ENCODE results near the gene ADAMTS10.
"Not testable (repeated sequence)": the region's sequence is repeated elsewhere in the genome, so short reads cannot be mapped to it uniquely, and the experiment has no call there.

ADAMTS10 gene

DNA sequence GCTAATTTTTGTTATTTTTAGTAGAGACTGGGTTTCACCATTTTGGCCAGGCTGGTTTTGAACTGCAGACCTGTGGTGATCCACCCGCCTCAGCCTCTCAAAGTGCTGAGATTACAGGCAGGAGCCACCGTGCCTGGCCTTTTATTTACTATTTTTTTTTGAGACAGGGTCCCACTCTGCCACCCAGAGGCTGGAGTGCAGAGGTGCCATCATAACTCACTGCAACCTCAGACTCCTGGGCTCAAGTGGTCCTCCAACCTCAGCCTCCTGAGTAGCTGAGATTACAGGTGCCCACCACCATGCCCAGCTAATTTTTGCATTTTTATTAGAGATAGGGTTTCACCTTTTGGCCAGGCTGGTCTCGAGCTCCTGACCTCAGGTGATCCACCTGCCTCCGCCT, 12.4 kb upstream of the ADAMTS10 start:
- not testable (repeated sequence) for H3K23ac ChIP-seq (ENCODE audit: low read length); H4K91ac ChIP-seq (ENCODE audit: low read depth, low read length); H3K79me2 ChIP-seq (ENCODE audit: control insufficient read depth, insufficient read depth, low read length, poor library complexity); H4K12ac ChIP-seq (ENCODE audit: low read depth, low read length); H3K27me3 ChIP-seq (ENCODE audit: insufficient read depth, low read length); H3K27ac ChIP-seq (ENCODE audit: low read depth, low read length); H3K36me3 ChIP-seq (ENCODE audit: control insufficient read depth in 1 of 2, insufficient read depth in 2 of 2, low read length in 2 of 2); H2BK120ac ChIP-seq (ENCODE audit: insufficient read depth, low read length, poor library complexity); H2BK12ac ChIP-seq (ENCODE audit: low read length); H3K9me3 ChIP-seq (ENCODE audit: insufficient read depth, low read depth, low read length); H4K8ac ChIP-seq (ENCODE audit: low read depth, low read length); H3K14ac ChIP-seq (ENCODE audit: low read length); H3K9ac ChIP-seq (ENCODE audit: low read length); H3K4me3 ChIP-seq (ENCODE audit: low read depth, low read length); H3K4me1 ChIP-seq (ENCODE audit: control insufficient read depth in 1 of 2, insufficient read depth in 2 of 2, low read length in 2 of 2); H3K4me2 ChIP-seq (ENCODE audit: low read length); H2BK5ac ChIP-seq (ENCODE audit: low read depth, low read length, poor library complexity); H2AFZ ChIP-seq (ENCODE audit: insufficient read depth, low read length, poor library complexity); DNase-seq; H3K18ac ChIP-seq (ENCODE audit: low read length); H3K4ac ChIP-seq (ENCODE audit: low read depth, low read length); H3K79me1 ChIP-seq (ENCODE audit: low read length); H2AK5ac ChIP-seq (ENCODE audit: low read length)
- no CpG with 5 or more reads among the region's 4 CpGs for WGBS (ENCODE audit: extremely low coverage, insufficient coverage, insufficient read length)

DNA sequence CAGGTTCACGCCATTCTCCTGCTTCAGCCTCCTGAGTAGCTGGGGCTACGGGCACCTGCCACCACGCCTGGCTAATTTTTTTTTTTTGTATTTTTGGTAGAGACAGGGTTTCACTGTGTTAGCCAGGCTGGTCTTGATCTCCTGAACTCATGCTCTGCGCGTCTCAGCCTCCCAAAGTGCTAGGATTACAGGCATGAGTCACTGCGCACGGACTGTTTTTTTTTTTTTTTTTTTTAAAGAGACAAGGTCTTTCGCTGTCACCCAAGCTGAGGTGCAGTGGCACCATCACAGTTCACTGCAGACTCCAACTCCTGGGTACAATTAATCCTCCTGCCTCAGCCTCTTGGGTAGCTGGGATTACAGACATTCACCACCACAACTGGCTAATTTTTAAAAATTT, 8.2 kb upstream of the ADAMTS10 start:
- no peaks in the 10 kb centered on the region for H3K36me3 ChIP-seq (ENCODE audit: control insufficient read depth in 1 of 2, insufficient read depth in 2 of 2, low read length in 2 of 2)
- WGBS (ENCODE audit: extremely low coverage, insufficient coverage, insufficient read length) = no CpG with 5 or more reads among the region's 8 CpGs
- no peak overlapping the region for H3K9ac ChIP-seq (ENCODE audit: low read length)
- H2BK120ac ChIP-seq (ENCODE audit: insufficient read depth, low read length, poor library complexity) = no peak overlapping the region
- H3K9me3 ChIP-seq (ENCODE audit: insufficient read depth, low read depth, low read length) = peaks cover 1% of the 10 kb centered on the region
- H3K23ac ChIP-seq (ENCODE audit: low read length) = no peak overlapping the region
- no peak overlapping the region for H2AFZ ChIP-seq (ENCODE audit: insufficient read depth, low read length, poor library complexity)
- H4K91ac ChIP-seq (ENCODE audit: low read depth, low read length) = no peak overlapping the region
- H4K12ac ChIP-seq (ENCODE audit: low read depth, low read length) = no peak overlapping the region
- H2AK5ac ChIP-seq (ENCODE audit: low read length) = no peak overlapping the region
- H4K8ac ChIP-seq (ENCODE audit: low read depth, low read length) = no peak overlapping the region
- H3K14ac ChIP-seq (ENCODE audit: low read length) = no peak overlapping the region
- no peak overlapping the region for H3K27ac ChIP-seq (ENCODE audit: low read depth, low read length)
- no peaks in the 10 kb centered on the region for H3K79me1 ChIP-seq (ENCODE audit: low read length)
- H3K4me1 ChIP-seq (ENCODE audit: control insufficient read depth in 1 of 2, insufficient read depth in 2 of 2, low read length in 2 of 2) = no peaks in the 10 kb centered on the region
- no peak overlapping the region for H2BK12ac ChIP-seq (ENCODE audit: low read length)
- no peaks in the 10 kb centered on the region for H3K27me3 ChIP-seq (ENCODE audit: insufficient read depth, low read length)
- no peak overlapping the region for H3K4me3 ChIP-seq (ENCODE audit: low read depth, low read length)
- no peak for DNase-seq
- no peak overlapping the region for H2BK5ac ChIP-seq (ENCODE audit: low read depth, low read length, poor library complexity)
- H3K79me2 ChIP-seq (ENCODE audit: control insufficient read depth, insufficient read depth, low read length, poor library complexity) = no peaks in the 10 kb centered on the region
- H3K4me2 ChIP-seq (ENCODE audit: low read length) = no peak overlapping the region
- no peak overlapping the region for H3K4ac ChIP-seq (ENCODE audit: low read depth, low read length)
- no peak overlapping the region for H3K18ac ChIP-seq (ENCODE audit: low read length)

DNA sequence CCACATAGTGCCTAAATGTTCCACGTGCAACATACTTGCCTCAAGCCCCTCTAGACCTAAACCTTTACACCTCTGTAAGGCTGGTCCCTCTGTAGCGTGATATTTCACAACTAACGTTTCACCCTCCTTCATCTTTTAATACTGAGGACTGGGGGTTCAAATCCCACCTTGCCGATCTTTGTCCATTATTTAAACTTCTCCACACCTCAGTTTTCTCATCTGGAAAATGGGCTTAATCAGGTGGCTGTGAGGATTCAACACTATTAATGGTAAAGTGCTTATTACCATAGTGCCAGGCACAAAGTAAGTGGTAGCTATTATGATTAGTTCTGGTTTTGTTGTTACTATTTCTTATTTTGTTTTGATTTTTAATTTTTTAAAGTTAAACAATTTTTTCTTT, 7.5 kb upstream of the ADAMTS10 start:
- H3K4me3 ChIP-seq (ENCODE audit: low read depth, low read length) = no peak overlapping the region
- H4K12ac ChIP-seq (ENCODE audit: low read depth, low read length) = no peak overlapping the region
- no peaks in the 10 kb centered on the region for H3K79me1 ChIP-seq (ENCODE audit: low read length)
- no peak overlapping the region for H2AK5ac ChIP-seq (ENCODE audit: low read length)
- no CpG with 5 or more reads among the region's 4 CpGs for WGBS (ENCODE audit: extremely low coverage, insufficient coverage, insufficient read length)
- no peak overlapping the region for H2BK120ac ChIP-seq (ENCODE audit: insufficient read depth, low read length, poor library complexity)
- no peaks in the 10 kb centered on the region for H3K36me3 ChIP-seq (ENCODE audit: control insufficient read depth in 1 of 2, insufficient read depth in 2 of 2, low read length in 2 of 2)
- H2AFZ ChIP-seq (ENCODE audit: insufficient read depth, low read length, poor library complexity) = no peak overlapping the region
- H4K8ac ChIP-seq (ENCODE audit: low read depth, low read length) = no peak overlapping the region
- H3K9me3 ChIP-seq (ENCODE audit: insufficient read depth, low read depth, low read length) = peaks cover 1% of the 10 kb centered on the region
- H3K4me2 ChIP-seq (ENCODE audit: low read length) = no peak overlapping the region
- no peak overlapping the region for H3K9ac ChIP-seq (ENCODE audit: low read length)
- H3K23ac ChIP-seq (ENCODE audit: low read length) = no peak overlapping the region
- no peak overlapping the region for H2BK5ac ChIP-seq (ENCODE audit: low read depth, low read length, poor library complexity)
- H3K27me3 ChIP-seq (ENCODE audit: insufficient read depth, low read length) = no peaks in the 10 kb centered on the region
- H3K14ac ChIP-seq (ENCODE audit: low read length) = no peak overlapping the region
- H3K4ac ChIP-seq (ENCODE audit: low read depth, low read length) = no peak overlapping the region
- H4K91ac ChIP-seq (ENCODE audit: low read depth, low read length) = no peak overlapping the region
- H3K27ac ChIP-seq (ENCODE audit: low read depth, low read length) = no peak overlapping the region
- H3K4me1 ChIP-seq (ENCODE audit: control insufficient read depth in 1 of 2, insufficient read depth in 2 of 2, low read length in 2 of 2) = no peaks in the 10 kb centered on the region
- no peak overlapping the region for H3K18ac ChIP-seq (ENCODE audit: low read length)
- H2BK12ac ChIP-seq (ENCODE audit: low read length) = no peak overlapping the region
- H3K79me2 ChIP-seq (ENCODE audit: control insufficient read depth, insufficient read depth, low read length, poor library complexity) = no peaks in the 10 kb centered on the region
- DNase-seq = no peak

DNA sequence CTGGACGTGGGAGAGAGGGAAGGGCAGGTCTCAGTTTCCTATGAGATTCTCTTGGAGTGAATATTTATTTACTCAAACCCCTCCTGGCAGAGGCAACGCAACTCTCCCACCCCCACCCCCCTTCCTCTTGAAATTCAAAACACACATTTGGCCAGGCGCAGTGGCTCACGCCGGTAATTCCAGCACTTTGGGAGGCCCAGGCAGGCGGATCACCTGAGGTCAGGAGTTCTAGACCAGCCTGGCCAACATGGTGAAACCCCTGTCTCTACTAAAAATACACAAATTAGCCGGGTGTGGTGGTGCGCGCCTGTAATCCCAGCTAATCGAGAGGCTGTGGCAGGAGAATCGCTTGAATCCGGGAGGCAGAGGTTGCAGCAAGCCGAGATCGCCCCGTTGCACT, 6.8 kb upstream of the ADAMTS10 start:
- not testable (repeated sequence) for H2BK120ac ChIP-seq (ENCODE audit: insufficient read depth, low read length, poor library complexity); H3K14ac ChIP-seq (ENCODE audit: low read length); H4K12ac ChIP-seq (ENCODE audit: low read depth, low read length); DNase-seq; H2BK12ac ChIP-seq (ENCODE audit: low read length); H3K23ac ChIP-seq (ENCODE audit: low read length); H3K9me3 ChIP-seq (ENCODE audit: insufficient read depth, low read depth, low read length); H3K4me1 ChIP-seq (ENCODE audit: control insufficient read depth in 1 of 2, insufficient read depth in 2 of 2, low read length in 2 of 2); H4K91ac ChIP-seq (ENCODE audit: low read depth, low read length); H2AFZ ChIP-seq (ENCODE audit: insufficient read depth, low read length, poor library complexity); H3K4me2 ChIP-seq (ENCODE audit: low read length); H3K27me3 ChIP-seq (ENCODE audit: insufficient read depth, low read length); H2AK5ac ChIP-seq (ENCODE audit: low read length); H3K36me3 ChIP-seq (ENCODE audit: control insufficient read depth in 1 of 2, insufficient read depth in 2 of 2, low read length in 2 of 2); H3K4me3 ChIP-seq (ENCODE audit: low read depth, low read length); H3K4ac ChIP-seq (ENCODE audit: low read depth, low read length); H3K79me1 ChIP-seq (ENCODE audit: low read length); H3K18ac ChIP-seq (ENCODE audit: low read length); H3K79me2 ChIP-seq (ENCODE audit: control insufficient read depth, insufficient read depth, low read length, poor library complexity); H3K9ac ChIP-seq (ENCODE audit: low read length); H3K27ac ChIP-seq (ENCODE audit: low read depth, low read length); H2BK5ac ChIP-seq (ENCODE audit: low read depth, low read length, poor library complexity); H4K8ac ChIP-seq (ENCODE audit: low read depth, low read length)
- no CpG with 5 or more reads among the region's 15 CpGs for WGBS (ENCODE audit: extremely low coverage, insufficient coverage, insufficient read length)

Measured in trophoblast cell (in vitro differentiated cells and primary cell).